Measurements from ENCODE around the gene SERPINB5.

SERPINB5 gene

DNA sequence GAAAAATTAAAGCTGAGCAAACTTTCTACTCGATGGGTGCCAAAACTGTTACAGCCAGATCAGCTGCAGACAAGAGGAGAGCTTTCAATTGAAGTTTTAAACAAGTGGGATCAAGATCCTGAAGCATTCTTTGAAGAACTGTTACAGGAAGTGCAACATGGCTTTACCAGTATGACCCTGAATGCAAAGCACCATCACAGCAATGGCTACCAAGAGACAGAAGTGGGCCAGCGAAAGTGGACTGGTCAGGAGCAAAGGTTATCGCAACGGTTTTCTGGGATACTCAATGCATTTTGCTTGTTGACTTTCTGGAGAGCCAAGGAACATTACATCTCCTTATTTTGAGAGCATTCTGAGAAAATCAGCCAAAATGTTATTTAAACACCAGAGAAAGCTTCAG is 9.1 kb upstream of the SERPINB5 start:
- no peak for DNase-seq (ENCODE audit: low read depth in 2 of 2, low spot score in 1 of 2)

DNA sequence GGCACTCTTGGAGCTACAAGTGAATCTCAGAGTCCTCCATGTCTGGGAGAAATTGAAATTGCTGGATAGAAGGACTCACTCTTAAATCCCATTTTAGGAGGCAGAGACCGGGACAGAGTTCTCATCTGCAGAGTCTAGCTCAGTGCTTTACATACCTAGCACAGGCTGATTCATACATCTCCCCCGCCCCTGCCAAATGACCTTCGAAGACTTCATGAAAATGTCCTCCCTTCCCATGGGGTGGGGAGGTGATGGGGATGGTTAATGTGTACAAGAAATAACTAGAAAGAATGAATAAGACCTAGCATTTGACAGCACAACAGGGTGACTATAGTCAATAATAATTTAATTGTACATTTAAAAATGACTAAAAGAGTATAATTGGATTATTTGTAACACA is 8.2 kb upstream of the SERPINB5 start:
- no peak for DNase-seq (ENCODE audit: low read depth in 2 of 2, low spot score in 1 of 2)

DNA sequence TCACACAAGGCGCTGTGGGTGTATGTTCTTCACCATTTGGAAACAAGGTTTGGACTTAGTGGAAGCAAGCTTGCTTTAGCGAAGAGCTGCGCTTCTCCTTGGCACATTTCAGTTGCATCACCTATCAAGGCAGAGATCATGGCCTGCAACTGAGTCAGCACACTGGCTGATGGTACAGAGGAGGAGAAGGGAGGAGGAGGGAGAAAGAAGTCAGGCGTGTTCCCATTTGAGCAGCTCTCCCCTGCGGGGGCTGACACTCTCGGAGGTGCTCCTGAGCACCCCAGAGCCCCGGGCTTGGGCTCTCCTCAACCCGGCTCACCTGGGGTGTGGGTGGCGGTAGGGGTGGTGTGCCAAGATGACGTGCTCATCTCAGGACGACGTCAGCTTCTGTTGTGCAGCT is 6.0 kb upstream of the SERPINB5 start:
- DNase-seq (ENCODE audit: low read depth in 2 of 2, low spot score in 1 of 2) = no peak

DNA sequence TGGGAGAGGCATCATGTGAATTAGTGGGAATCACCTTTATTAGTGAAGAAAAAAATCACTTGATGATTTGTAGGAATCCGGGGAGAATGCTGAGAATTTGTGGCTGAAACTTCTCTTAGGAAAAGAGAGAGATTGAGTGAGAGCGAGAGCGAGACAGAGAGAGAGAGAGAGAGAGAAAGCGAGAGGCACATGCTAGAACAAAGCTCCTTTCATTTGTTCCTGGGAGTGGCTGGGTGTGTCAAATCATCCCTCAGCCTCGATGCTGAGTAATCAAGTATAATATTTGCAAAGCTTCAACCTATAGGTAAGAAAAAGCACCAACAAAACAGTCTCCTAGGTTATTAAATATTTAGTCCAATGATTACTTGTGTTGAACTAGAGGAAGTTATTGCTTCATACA is 4.4 kb upstream of the SERPINB5 start:
- DNase-seq (ENCODE audit: low read depth in 2 of 2, low spot score in 1 of 2) = no peak

DNA sequence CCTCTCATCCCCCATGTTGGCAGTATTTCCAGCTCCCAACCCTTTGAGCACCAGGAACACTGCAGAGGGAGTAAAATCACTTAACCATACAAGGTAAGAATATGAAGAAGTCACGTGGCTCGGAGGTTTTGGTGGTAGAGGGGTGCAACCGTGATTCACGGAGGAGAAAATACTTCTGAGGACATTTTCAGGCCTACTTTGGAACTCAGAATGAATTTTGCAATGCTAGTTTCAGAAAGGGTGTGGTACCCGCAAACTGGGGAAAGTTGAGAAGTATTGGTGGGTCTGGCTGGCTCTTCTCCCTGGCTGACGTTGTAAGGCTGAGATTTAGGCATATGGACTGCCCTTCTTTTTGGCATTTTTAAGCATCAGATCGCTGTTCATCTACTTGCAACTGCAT is 442 bp downstream of the SERPINB5 start:
- no peak for DNase-seq (ENCODE audit: low read depth in 2 of 2, low spot score in 1 of 2)

DNA sequence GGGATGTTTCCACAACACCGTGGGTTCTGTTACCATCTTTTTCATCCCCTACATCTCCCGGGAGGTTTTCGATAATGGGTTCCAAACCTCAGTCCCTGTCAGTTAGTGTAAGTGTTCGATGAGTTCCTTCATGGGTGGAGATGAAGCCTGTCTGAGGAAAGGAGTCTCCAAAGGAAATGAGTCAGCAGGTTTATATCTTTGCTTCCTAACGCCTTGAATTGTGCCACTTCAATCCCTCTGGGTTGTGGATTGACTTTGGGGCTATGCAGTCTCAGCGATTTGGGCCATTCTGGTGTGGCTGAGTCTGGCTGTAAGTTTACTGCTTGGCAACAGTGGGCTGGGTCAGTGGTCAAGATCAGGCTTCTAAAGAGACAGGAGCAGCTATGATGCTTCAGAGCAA is 1.2 kb downstream of the SERPINB5 start:
- DNase-seq (ENCODE audit: low read depth in 2 of 2, low spot score in 1 of 2) = no peak

DNA sequence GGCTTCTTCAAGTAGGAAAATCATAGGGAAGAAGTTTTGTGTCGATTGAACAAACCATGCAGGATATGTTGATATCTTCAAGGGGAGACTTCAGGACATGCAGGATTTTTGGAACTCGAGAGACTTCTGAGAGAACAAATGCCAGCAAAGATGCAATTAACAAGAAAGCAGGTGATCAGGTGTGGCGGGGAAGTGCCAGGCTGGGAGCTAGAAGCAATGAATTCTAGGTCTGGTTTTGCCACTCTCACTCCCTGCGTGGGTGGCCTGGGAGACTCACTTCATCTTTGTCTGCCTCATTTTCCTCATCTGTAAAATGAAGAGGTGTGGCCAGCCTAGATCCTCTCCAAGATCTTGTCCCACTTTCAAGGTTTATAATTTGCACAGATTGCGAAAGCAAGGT is 3.1 kb downstream of the SERPINB5 start:
- no peak for DNase-seq (ENCODE audit: low read depth in 2 of 2, low spot score in 1 of 2)

DNA sequence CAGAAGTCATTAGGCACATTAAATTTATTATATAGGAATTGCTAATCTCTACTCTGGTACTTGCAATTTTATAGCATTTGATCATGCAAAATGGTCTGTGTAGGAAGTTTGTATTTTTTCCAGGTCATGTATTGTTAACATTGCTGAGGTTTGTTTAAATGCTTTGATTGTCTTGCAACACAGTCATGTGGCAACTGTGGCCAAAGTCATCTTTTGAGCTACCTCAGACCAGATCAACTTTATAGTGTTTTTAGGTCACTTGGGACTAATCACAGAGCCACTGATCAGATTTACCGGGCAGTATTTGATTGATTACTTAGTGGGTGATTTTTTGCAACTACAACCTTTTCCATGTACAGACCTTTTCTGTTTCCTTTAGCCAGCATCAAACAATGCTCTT is 3.7 kb downstream of the SERPINB5 start:
- DNase-seq (ENCODE audit: low read depth in 2 of 2, low spot score in 1 of 2) = no peak

DNA sequence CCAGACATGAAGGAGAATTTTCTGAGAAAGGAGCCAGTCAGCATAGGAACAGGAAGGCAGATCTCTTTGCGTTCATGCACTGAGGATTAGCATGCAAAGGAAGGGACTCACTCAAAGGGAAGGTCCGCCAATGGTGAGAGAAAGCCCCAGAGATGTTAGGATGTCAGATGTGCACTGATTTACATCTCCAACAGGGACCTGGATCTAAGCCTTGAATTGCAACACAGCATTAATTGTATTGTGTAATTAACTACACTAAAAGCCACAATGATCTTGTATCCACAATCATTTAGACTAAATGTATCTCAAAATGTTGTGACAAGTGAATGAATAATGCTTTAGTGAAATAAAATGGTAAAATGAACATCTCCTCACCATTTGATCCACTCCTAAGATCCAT is 4.2 kb downstream of the SERPINB5 start:
- DNase-seq (ENCODE audit: low read depth in 2 of 2, low spot score in 1 of 2) = no peak

DNA sequence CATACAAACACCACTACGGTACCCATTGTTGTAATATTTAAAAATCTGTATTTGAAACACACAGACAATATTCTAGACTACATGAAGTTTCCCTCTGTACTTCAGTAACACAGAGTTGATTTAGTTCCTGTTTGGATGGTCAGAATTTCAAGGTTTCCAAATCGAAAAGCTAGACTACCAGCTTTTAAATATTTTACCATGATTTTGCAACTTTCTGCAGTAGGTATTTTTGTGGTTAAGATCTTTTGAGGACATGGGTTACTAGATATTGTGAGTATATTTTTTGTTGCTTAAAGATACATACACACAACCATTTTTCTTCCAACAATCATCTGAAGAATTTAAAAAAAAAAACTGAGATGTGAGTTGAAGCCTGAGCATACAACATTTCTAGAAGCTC is 10.9 kb downstream of the SERPINB5 start:
- DNase-seq (ENCODE audit: low read depth in 2 of 2, low spot score in 1 of 2) = no peak

DNA sequence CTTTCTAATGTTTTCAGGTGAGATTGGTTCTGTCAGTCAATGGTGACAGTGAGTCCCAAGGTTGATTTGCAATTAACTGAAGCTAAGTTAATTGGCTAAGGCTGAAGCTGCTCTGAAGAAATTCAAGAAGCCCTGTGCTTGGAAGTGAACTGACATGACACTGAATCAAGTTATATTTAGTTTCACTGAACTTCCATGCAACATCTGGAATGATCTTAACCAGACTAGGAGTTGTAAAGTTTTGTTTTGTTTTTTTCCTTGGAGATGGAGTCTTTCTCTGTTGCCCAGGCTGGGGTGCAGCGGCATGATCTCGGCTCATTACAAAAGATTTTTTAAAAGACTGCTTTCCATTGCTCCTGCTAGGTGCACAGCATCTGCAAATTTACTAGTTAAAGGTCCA is 11.4 kb downstream of the SERPINB5 start:
- no peak for DNase-seq (ENCODE audit: low read depth in 2 of 2, low spot score in 1 of 2)

DNA sequence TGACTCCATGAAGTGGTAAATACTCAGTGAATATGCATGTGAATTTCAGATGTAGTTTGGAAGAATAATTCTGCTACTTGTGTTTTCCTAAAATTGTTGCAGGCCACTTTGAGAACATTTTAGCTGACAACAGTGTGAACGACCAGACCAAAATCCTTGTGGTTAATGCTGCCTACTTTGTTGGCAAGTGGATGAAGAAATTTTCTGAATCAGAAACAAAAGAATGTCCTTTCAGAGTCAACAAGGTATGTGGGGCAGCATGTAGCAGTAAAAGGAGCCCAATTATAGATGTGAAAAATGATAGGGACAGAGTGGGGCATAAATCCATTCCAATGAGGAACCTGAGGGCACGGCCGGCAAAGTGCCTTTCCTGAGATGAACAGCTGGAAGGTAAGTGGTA is 16.1 kb downstream of the SERPINB5 start:
- no peak for DNase-seq (ENCODE audit: low read depth in 2 of 2, low spot score in 1 of 2)

DNA sequence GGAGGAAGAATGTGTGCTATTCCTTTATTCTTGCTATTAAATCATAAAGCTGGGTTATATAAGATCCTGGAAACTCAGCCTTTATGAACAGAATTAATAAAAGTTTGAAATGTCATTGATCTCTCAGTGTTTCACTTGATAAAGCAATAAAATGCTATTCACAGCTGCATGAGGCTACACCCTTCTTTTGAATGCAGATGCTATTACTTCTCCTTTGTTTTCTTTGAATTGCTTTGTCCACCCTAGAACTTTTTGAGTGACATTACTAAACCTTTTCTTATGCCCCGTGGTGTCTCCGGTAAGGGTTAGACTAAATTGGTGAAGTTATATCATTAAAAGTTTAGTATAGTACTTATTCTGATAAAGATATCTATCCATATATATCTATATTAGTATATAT is 18.9 kb downstream of the SERPINB5 start:
- no peak for DNase-seq (ENCODE audit: low read depth in 2 of 2, low spot score in 1 of 2)

DNA sequence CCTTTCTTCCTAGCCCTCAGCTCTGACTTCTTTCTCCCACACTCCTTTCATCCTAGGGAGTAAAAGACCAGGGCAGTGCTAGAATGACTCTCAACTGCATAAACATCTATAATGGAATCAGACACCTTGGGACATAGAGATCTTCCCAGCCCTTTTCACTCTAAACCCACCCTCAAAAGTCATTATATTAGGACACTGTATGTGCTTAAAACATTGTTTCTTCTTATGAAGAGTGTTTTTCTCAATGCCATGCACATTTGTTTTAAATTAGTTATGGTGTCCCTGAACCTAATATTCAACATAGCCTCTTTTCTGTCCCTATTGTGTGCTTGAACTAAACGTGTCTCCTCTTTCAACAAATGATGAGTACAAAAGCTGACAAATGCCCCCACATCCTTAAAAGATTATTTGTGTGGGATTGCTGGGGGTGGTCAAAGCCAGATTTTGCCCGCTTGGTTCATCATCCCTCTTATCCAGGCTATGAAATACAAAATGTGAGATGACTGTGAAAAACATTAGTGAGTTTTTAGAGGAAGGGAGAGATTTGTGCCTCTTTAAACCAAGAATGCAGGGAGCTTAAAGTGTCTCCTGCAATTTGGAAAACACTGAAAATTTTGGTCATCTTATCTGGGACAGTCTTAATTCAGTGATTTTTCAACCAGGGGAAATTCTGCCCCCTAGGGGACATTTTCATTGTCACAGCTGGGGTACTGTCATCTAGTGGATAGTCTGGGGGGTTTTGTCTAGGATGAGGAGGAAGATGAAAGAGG is 29.0 kb downstream of the SERPINB5 start:
- DNase-seq (ENCODE audit: low read depth in 2 of 2, low spot score in 1 of 2) = no peak

DNA sequence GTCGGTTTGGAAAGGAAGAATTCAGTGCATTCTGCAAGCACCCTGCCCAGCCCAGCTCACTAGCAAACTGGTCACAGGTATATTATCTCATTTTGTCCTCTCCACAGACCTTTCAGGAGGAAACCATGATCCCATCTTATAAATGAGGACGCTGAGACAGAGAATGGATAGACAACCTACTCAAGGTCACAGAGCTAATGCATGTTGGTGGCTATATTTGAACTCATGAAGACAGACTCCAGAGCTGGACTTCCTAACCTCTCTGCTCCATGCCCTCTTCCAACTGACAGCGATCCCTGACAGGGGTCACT is 29.5 kb downstream of the SERPINB5 start:
- DNase-seq (ENCODE audit: low read depth in 2 of 2, low spot score in 1 of 2) = no peak

DNA sequence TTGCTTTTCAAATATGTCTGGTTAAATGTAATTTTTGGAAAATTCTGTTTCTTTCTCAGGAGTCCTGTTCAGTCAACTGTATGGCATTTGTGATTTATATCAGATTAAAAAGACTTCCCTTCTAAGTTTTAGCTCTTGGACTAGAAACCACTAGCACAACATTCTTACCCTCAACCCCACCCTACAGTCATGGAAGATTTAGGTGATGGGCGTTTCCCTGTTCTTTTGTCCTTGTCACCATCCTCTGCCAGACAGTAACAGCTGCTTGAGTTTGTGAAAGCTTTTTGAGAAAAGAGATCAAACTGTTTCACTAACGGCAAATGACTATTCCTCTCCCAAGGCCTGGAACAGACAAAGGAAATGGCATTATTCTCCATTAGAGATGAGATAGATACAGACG is 31.8 kb downstream of the SERPINB5 start:
- no peak for DNase-seq (ENCODE audit: low read depth in 2 of 2, low spot score in 1 of 2)

DNA sequence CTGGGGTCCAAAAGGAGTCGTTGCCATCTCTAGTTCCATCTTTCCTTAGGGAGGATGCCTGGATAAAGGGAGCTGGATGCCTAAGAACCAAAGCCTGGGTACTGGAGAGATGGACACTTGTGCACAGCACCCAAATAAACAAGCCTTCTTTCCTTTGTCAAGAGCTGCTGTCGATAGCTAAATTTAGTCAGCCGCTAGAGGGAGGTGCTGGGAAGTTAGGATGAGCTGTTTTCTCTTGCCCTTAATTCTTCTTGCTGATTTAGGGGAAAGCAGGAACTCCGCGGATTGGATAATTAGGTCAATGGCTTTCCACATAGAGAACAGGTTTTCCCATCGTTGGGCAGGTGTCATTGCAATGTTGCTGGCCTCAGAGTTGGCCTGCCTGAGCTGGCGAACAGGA is 34.5 kb downstream of the SERPINB5 start:
- no peak for DNase-seq (ENCODE audit: low read depth in 2 of 2, low spot score in 1 of 2)

DNA sequence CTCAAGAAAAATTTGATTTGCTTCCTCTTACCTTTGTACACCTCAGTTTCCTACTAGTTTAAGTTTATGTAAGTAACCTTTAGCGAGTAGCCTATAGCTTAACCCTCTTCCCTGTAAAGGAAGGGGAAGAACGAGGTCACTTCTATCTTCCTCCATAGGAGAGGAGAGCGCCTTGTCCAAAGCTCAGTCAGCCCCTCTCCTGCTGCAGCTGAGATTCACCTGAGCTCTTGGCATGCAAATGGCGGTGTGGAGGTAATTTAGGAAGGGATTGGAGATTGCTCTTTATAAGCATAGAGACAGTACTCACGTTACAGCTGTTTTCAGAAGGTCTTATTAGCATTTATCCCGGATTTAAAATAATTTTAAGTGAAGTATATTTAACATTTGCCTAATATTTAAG is 37.6 kb downstream of the SERPINB5 start:
- no peak for DNase-seq (ENCODE audit: low read depth in 2 of 2, low spot score in 1 of 2)

DNA sequence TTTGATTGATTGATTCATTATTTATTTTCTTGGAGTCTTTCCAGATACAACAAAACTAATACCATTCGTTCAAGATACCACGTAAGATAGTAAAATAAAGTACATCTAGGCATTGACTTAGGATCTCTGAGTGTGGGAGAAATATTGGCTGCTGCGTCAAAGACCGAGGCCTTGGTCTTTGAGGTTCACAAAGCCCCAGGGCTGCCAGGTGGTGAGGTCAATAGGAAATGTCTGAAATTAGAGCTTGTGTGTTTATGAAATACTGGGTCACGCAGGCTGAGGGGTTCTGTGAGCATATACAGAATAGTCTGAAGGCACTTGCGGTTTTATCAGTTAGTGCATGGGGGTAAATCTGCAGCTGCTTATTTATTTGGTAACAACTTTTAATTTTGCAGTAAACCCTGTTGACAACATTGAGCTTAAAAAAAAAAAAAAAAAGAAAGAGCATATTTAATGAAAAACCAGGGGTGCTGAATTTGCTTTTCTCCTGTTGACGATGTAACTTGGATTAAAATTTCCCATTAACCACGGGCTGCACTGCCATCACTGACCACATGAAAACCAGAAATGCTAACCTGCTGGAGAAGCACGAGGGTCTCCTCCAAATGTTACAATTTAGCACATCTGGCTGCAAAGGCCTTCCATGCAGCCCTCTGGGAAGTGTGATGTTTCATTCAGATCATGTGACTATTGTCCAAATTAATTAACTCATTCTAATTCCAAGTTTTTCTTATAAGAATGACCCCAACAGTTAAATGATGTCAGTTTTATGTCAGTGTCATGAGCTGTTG is 38.3 kb downstream of the SERPINB5 start:
- DNase-seq (ENCODE audit: low read depth in 2 of 2, low spot score in 1 of 2) = no peak

DNA sequence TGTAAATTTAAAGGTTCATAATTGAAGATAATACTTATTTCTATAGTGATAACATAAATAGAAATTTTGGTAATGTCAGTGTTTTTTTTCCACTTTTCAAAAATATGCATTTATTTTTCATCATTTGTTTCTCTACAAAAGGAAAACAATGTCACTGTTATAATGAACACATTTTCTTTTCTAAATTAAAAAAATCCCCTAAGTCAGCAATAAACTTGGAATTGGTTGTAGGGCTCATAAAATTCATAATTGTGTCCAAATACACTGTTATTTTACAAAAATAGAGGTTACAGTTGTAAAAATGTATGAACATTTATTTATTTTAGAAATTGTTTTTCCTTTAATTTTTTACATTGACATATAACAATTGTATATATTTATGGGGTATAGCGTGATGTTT is 39.0 kb downstream of the SERPINB5 start:
- no peak for DNase-seq (ENCODE audit: low read depth in 2 of 2, low spot score in 1 of 2)

DNA sequence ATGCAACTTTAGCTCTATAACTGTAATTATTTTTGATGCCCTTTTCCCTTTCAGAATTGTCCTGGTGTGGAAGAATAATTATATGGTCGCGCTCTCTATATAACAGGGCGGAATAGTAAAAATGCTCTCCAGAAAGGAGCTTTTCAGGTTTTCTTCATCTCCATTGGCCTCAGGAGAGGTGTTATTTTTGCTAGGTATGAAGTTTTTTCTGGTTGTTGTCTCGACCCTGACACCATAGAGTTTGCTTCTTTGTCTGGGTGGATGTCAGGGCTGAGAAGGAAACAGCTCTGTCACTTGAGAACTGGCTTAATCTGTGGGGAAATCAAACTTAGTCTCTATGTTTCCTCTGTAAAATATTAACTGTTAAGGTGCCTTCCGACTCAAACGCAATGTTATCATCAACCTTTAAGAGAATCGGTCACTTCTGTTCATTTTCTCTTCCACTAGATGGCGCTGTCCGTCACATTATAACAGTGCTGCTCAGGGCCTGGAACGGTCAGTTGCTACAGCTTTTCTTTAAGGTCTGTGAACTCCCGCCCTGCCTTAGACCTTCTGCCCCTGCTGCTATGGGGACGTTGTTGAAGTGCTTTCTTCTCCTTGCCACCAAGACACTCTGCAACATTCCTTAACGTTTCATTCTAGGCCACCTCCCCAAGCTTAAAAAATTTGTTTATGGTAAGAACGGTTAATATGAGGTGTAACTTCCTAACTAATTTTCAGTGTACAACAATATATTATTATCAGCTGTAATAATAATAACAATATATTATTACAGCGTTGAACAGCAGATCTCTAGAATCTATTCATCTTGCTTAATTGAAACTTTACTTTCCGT is 41.6 kb downstream of the SERPINB5 start:
- DNase-seq (ENCODE audit: low read depth in 2 of 2, low spot score in 1 of 2) = peak; percentile 10 to 21

DNA sequence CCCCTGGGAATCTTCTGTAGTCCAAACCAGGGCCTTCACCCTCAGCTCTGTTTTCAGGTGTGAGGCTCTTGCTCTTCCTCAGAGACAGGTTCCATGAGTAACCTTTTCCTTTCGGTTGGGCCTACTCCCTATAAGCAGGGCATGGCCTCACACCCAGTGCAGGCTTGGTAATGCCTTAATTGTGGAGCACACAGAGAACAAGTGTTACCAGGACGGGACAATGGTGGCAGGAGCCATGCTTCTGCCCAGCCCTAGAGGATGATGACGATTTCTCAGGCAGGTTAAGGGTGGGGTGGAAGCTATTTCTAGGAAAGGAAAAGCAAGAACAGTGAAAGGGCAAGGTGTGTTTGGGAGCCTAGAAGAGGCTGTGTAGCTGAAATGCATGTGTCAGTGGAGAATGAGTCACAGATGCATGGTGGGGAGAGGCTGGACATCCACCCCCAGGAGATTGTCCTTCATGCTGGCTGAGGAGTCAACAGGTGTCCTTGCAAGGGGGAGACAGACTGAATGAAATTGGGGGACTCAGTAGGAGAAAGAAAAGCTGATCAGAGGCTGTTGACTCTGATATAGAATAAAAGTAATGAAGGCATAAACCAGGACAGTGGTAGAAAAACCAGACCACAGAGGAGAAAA is 43.4 kb downstream of the SERPINB5 start:
- no peak for DNase-seq (ENCODE audit: low read depth in 2 of 2, low spot score in 1 of 2)

Data from stimulated activated CD8-positive, alpha-beta memory T cell treated with anti-CD3 and anti-CD28 coated beads, Interleukin-4, amount 100 ng/mL, for 1 hour (primary cell).